ENCODE measurements around the gene STYXL1.
A peak's percentile ranks its signal among the peaks of the same experiment; 100 is the strongest.
"Not testable (repeated sequence)": the region's sequence is repeated elsewhere in the genome, so short reads cannot be mapped to it uniquely, and the experiment has no call there.

Gene STYXL1

DNA sequence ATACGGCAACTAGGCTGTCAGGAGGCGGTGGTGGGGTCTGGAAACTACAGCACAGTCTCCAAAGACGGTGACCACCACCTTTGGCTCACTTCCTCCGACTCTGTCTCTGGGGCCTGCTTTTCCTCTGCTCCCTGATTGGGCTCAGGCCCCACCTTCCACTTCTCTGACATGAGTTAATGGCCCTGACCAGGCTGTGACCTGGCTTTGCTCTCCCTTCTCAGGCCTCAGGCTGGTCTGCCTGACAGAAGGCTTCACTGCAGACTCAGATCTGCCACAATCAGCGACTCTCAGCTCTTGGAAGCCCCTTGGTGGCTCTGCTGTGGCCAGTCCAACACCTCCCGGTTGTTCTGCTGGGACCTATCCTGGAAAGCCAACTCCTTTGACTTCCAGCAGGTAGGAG, 7.7 kb downstream of the STYXL1 start:
- H3K36me3 ChIP-seq (ENCODE audit: control insufficient read depth in 1 of 2, insufficient read depth in 2 of 2, low read depth in 1 of 2, low read length in 2 of 2) = peaks cover 0 to 25% of the 10 kb centered on the region in 2 experiments
- H2BK5ac ChIP-seq (ENCODE audit: low read depth, low read length, poor library complexity, severe bottlenecking) = no peak overlapping the region
- H3K9ac ChIP-seq (ENCODE audit: low read length) = no peak overlapping the region
- peaks cover 34% of the 10 kb centered on the region for H3K79me1 ChIP-seq (replicated peaks; ENCODE audit: low read length, poor library complexity, severe bottlenecking)
- H4K91ac ChIP-seq (ENCODE audit: low read length) = no peak overlapping the region
- 46% methylated on average over 6 of the region's 6 CpGs for WGBS
- no peak overlapping the region for H3K4ac ChIP-seq (ENCODE audit: low read depth in 1 of 2, low read length in 2 of 2)
- no peak overlapping the region for H3K27ac ChIP-seq (ENCODE audit: low read length, poor library complexity, severe bottlenecking)
- H3K4me1 ChIP-seq (ENCODE audit: control insufficient read depth, insufficient read depth, low read depth, low read length) = peaks cover 11% of the 10 kb centered on the region
- H3K9me3 ChIP-seq (ENCODE audit: control insufficient read depth, low read length) = no peaks in the 10 kb centered on the region
- H3K23ac ChIP-seq (ENCODE audit: low read length in 2 of 2) = no peak overlapping the region
- H3K14ac ChIP-seq (ENCODE audit: low read length in 2 of 2) = no peak overlapping the region
- no peak overlapping the region for H2BK120ac ChIP-seq (ENCODE audit: low read depth, low read length)
- H2BK12ac ChIP-seq (ENCODE audit: low read length in 2 of 2) = no peak overlapping the region
- DNase-seq = no peak
- no peak overlapping the region for H2AK5ac ChIP-seq (ENCODE audit: low read length, severe bottlenecking)
- H4K8ac ChIP-seq (ENCODE audit: low read length) = no peak overlapping the region
- no peak overlapping the region for H3K18ac ChIP-seq (ENCODE audit: low read depth in 1 of 2, low read length in 2 of 2)
- H2AFZ ChIP-seq (ENCODE audit: low read depth, low read length) = no peak overlapping the region
- no peaks in the 10 kb centered on the region for H3K27me3 ChIP-seq (ENCODE audit: control insufficient read depth in 1 of 2, insufficient read depth in 1 of 2, low read length in 2 of 2)
- H2BK15ac ChIP-seq (ENCODE audit: low read depth, poor library complexity, severe bottlenecking) = no peak overlapping the region
- no peak overlapping the region for H3K4me2 ChIP-seq (ENCODE audit: low read length, poor library complexity, severe bottlenecking)
- H3K4me3 ChIP-seq (ENCODE audit: insufficient read depth in 1 of 2, low read depth in 1 of 2, low read length in 2 of 2) = no peak overlapping the region

DNA sequence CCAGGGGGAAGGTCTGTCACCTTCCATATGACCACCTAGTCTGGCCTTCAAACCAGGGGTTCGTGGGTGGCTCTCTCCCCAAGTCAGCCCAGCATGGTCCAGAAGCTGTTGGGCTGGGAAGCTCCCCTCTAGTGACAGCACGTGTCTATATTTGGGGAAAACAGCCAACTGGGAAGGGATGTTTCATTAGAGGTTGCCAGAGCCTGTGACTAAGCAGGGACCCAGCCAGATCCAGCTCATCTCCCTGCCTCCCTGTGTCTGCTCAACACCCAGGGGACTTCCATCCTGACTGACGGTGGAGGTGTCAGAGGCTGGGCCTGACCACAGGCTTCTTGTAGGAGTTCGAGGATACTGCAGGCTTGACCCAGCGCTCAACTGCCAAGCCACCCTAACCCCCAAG, 10.5 kb downstream of the STYXL1 start:
- Histone ChIP-seq H3K18ac (ENCODE audit: low read depth in 1 of 2, low read length in 2 of 2) (no peak overlapping the region), H2AFZ (ENCODE audit: low read depth, low read length) (no peak overlapping the region), H3K23ac (ENCODE audit: low read length in 2 of 2) (no peak overlapping the region), H2BK15ac (ENCODE audit: low read depth, poor library complexity, severe bottlenecking) (no peak overlapping the region), H3K9me3 (ENCODE audit: control insufficient read depth, low read length) (no peaks in the 10 kb centered on the region), H4K91ac (ENCODE audit: low read length) (peak overlapping the region; percentile 34), H3K79me1 (replicated peaks; ENCODE audit: low read length, poor library complexity, severe bottlenecking) (peaks cover 40% of the 10 kb centered on the region), H3K27me3 (ENCODE audit: control insufficient read depth in 1 of 2, insufficient read depth in 1 of 2, low read length in 2 of 2) (no peaks in the 10 kb centered on the region), H3K14ac (ENCODE audit: low read length in 2 of 2) (no peak overlapping the region), H2BK120ac (ENCODE audit: low read depth, low read length) (no peak overlapping the region), H2AK5ac (ENCODE audit: low read length, severe bottlenecking) (no peak overlapping the region), H3K4me3 (ENCODE audit: insufficient read depth in 1 of 2, low read depth in 1 of 2, low read length in 2 of 2) (no peak overlapping the region), H3K9ac (ENCODE audit: low read length) (no peak overlapping the region), H3K4me1 (ENCODE audit: control insufficient read depth, insufficient read depth, low read depth, low read length) (peaks cover 3% of the 10 kb centered on the region), H3K27ac (ENCODE audit: low read length, poor library complexity, severe bottlenecking) (no peak overlapping the region), H3K4me2 (ENCODE audit: low read length, poor library complexity, severe bottlenecking) (no peak overlapping the region), H2BK12ac (ENCODE audit: low read length in 2 of 2) (no peak overlapping the region), H4K8ac (ENCODE audit: low read length) (peak overlapping the region; percentile 19), H3K4ac (ENCODE audit: low read depth in 1 of 2, low read length in 2 of 2) (no peak overlapping the region), H3K36me3 (ENCODE audit: control insufficient read depth in 1 of 2, insufficient read depth in 2 of 2, low read depth in 1 of 2, low read length in 2 of 2) (peaks cover 0 to 26% of the 10 kb centered on the region in 2 experiments), H2BK5ac (ENCODE audit: low read depth, low read length, poor library complexity, severe bottlenecking) (no peak overlapping the region)
- WGBS = 81% methylated on average over 5 of the region's 5 CpGs
- peak; percentile 65 for DNase-seq

DNA sequence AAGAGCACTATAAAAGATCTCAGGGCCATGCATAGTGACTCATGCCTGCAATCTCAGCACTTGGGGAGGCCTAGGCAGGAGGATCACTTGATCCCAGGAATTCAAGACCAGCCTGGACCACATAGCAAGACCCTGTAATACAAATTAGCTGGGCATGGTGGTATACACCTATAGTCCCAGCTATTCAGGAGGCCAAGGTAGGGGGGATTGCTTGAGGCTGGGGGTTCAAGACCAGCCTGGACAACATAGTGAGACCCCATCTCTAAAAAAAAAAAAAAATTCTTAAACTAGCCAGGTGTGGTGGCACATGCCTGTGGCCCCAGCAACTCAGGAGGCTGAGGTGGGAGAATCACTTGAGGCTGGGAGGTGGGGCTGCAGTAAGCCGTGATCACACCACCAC, 15.8 kb downstream of the STYXL1 start:
- Histone ChIP-seq H3K9me3 (ENCODE audit: control insufficient read depth, low read length) (no peaks in the 10 kb centered on the region), H3K79me1 (replicated peaks; ENCODE audit: low read length, poor library complexity, severe bottlenecking) (peaks cover 20% of the 10 kb centered on the region), H2BK120ac (ENCODE audit: low read depth, low read length) (no peak overlapping the region), H4K91ac (ENCODE audit: low read length) (no peak overlapping the region), H3K27me3 (ENCODE audit: control insufficient read depth in 1 of 2, insufficient read depth in 1 of 2, low read length in 2 of 2) (no peaks in the 10 kb centered on the region), H4K8ac (ENCODE audit: low read length) (no peak overlapping the region), H2BK12ac (ENCODE audit: low read length in 2 of 2) (no peak overlapping the region), H3K9ac (ENCODE audit: low read length) (no peak overlapping the region), H3K4ac (ENCODE audit: low read depth in 1 of 2, low read length in 2 of 2) (no peak overlapping the region), H3K4me2 (ENCODE audit: low read length, poor library complexity, severe bottlenecking) (no peak overlapping the region), H2BK15ac (ENCODE audit: low read depth, poor library complexity, severe bottlenecking) (no peak overlapping the region), H3K23ac (ENCODE audit: low read length in 2 of 2) (no peak overlapping the region), H3K18ac (ENCODE audit: low read depth in 1 of 2, low read length in 2 of 2) (no peak overlapping the region), H2BK5ac (ENCODE audit: low read depth, low read length, poor library complexity, severe bottlenecking) (no peak overlapping the region), H3K27ac (ENCODE audit: low read length, poor library complexity, severe bottlenecking) (no peak overlapping the region), H2AK5ac (ENCODE audit: low read length, severe bottlenecking) (no peak overlapping the region), H3K14ac (ENCODE audit: low read length in 2 of 2) (no peak overlapping the region), H3K36me3 (ENCODE audit: control insufficient read depth in 1 of 2, insufficient read depth in 2 of 2, low read depth in 1 of 2, low read length in 2 of 2) (peaks cover 16 to 23% of the 10 kb centered on the region in 2 experiments), H3K4me3 (ENCODE audit: insufficient read depth in 1 of 2, low read depth in 1 of 2, low read length in 2 of 2) (no peak overlapping the region), H3K4me1 (ENCODE audit: control insufficient read depth, insufficient read depth, low read depth, low read length) (peaks cover 1% of the 10 kb centered on the region), H2AFZ (ENCODE audit: low read depth, low read length) (no peak overlapping the region)
- no peak for DNase-seq
- WGBS = 88% methylated on average over 1 of the region's 1 CpG

DNA sequence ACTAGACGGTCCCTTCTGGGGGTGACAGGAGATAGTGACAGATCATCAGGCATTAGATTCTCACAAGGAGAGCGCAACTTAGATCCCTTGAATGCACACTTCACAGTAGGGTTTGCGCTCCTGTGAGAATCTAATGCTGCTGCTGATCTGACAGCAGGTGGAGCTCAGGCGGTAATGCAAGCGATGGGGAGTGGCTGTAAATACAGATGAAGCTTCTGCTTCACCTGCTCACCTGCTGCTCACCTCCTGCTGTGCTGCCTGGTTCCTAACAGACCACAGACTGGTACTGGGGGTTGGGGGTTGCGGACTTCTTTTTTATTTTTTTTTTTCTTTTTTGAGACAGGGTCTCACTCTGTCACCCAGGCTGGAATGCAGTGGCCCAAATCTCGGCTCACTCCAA, 18.1 kb downstream of the STYXL1 start:
- H2BK5ac ChIP-seq (ENCODE audit: low read depth, low read length, poor library complexity, severe bottlenecking); H3K4me1 ChIP-seq (ENCODE audit: control insufficient read depth, insufficient read depth, low read depth, low read length); H4K8ac ChIP-seq (ENCODE audit: low read length); H3K27ac ChIP-seq (ENCODE audit: low read length, poor library complexity, severe bottlenecking); H2AK5ac ChIP-seq (ENCODE audit: low read length, severe bottlenecking); H3K4me2 ChIP-seq (ENCODE audit: low read length, poor library complexity, severe bottlenecking); H4K91ac ChIP-seq (ENCODE audit: low read length); H3K9me3 ChIP-seq (ENCODE audit: control insufficient read depth, low read length); H3K4ac ChIP-seq (ENCODE audit: low read depth in 1 of 2, low read length in 2 of 2); H3K14ac ChIP-seq (ENCODE audit: low read length in 2 of 2); H2BK12ac ChIP-seq (ENCODE audit: low read length in 2 of 2); H3K27me3 ChIP-seq (ENCODE audit: control insufficient read depth in 1 of 2, insufficient read depth in 1 of 2, low read length in 2 of 2); H2BK120ac ChIP-seq (ENCODE audit: low read depth, low read length); H3K4me3 ChIP-seq (ENCODE audit: insufficient read depth in 1 of 2, low read depth in 1 of 2, low read length in 2 of 2); H3K23ac ChIP-seq (ENCODE audit: low read length in 2 of 2); H2BK15ac ChIP-seq (ENCODE audit: low read depth, poor library complexity, severe bottlenecking); H2AFZ ChIP-seq (ENCODE audit: low read depth, low read length); H3K9ac ChIP-seq (ENCODE audit: low read length); DNase-seq; H3K18ac ChIP-seq (ENCODE audit: low read depth in 1 of 2, low read length in 2 of 2): not testable (repeated sequence)
- Histone ChIP-seq H3K36me3 (ENCODE audit: control insufficient read depth in 1 of 2, insufficient read depth in 2 of 2, low read depth in 1 of 2, low read length in 2 of 2) (peaks cover 23 to 30% of the 10 kb centered on the region in 2 experiments), H3K79me1 (replicated peaks; ENCODE audit: low read length, poor library complexity, severe bottlenecking) (peaks cover 11% of the 10 kb centered on the region)
- 95% methylated on average over 5 of the region's 7 CpGs for WGBS

Data from mesenchymal stem cell (in vitro differentiated cells and primary cell).